Measurements from ENCODE around the gene STIMATE. TPM values are rescaled to one million over a fixed set of nuclear protein-coding genes. Genes with fewer than 3 reads are reported as not detected.

The STIMATE gene
- total and polyA plus RNA-seq, 9 of the 15 experiments (the other 6 are each of a cell fraction or from before 2014, with no cell fraction given) = 0.14 to 7.7 (median 4.9) TPM

GRCh38 chr3:52798978-52799476, 98.3 kb downstream of the STIMATE start (continued):
- TF ChIP-seq TFAP4 (CRISPR knock-in tag; IDR thresholded peaks at IDR 0.05; ENCODE audit: borderline replicate concordance) (peak; percentile 64), EWSR1 (IDR thresholded peaks at IDR 0.05; ENCODE audit: borderline replicate concordance, low read depth, partially characterized antibody) (no peak), RAD21 (CRISPR knock-in tag; conservative IDR thresholded peaks at IDR 0.05 in 1 of 2, IDR thresholded peaks at IDR 0.05 in 1 of 2) (peak in 1 of 2 experiments; percentile 16; a peak in 1 of 4 replicates), CBX3 (IDR thresholded peaks at IDR 0.05; ENCODE audit: borderline replicate concordance in 1 of 2, low read length in 2 of 2) (no peak), CTCFL (IDR thresholded peaks at IDR 0.05; ENCODE audit: borderline replicate concordance, insufficient read depth, low read depth, low read length, poor library complexity, severe bottlenecking) (peak; percentile 67), PML (IDR thresholded peaks at IDR 0.05; ENCODE audit: low read length) (no peak)

All from K562 (cell line).